T-helper 22 cell (primary cell): ENCODE results near the gene REV3L.

ENCODE experiments used
- DNase-seq: peaks from one replicate; pipeline ENCODE4 v3.0.0-alpha.2; 2020; ENCODE audit warnings: low read depth

REV3L gene

GRCh38 chr6:111423960-111424846 lies 58.8 kb downstream of the REV3L start:
- DNase-seq: no peak

GRCh38 chr6:111423055-111423633 lies 59.9 kb downstream of the REV3L start:
- DNase-seq: no peak

GRCh38 chr6:111418971-111419693 lies 63.9 kb downstream of the REV3L start:
- DNase-seq: no peak

GRCh38 chr6:111417946-111418345 lies 65.1 kb downstream of the REV3L start:
- DNase-seq: no peak

- DNase-seq: no peak
Observed at GRCh38 chr6:111417181-111417585, 65.8 kb downstream of the REV3L start.

- no peak for DNase-seq
Observed at GRCh38 chr6:111416529-111416928, 66.5 kb downstream of the REV3L start.

- DNase-seq: no peak
Observed at GRCh38 chr6:111414373-111414772, 68.6 kb downstream of the REV3L start.

- DNase-seq: no peak
Observed at GRCh38 chr6:111411978-111412566, 70.9 kb downstream of the REV3L start.

- no peak for DNase-seq
Observed at GRCh38 chr6:111411046-111411445, 72.0 kb downstream of the REV3L start.

- DNase-seq: no peak
Observed at GRCh38 chr6:111410371-111410770, 72.6 kb downstream of the REV3L start.

- DNase-seq: no peak
Observed at GRCh38 chr6:111409430-111409829, 73.6 kb downstream of the REV3L start.

- no peak for DNase-seq
Observed at GRCh38 chr6:111407686-111408085, 75.3 kb downstream of the REV3L start.

GRCh38 chr6:111406200-111406721 lies 76.8 kb downstream of the REV3L start:
- no peak for DNase-seq

GRCh38 chr6:111403388-111403787 lies 79.6 kb downstream of the REV3L start:
- DNase-seq: no peak

GRCh38 chr6:111399626-111400025 lies 83.4 kb downstream of the REV3L start:
- no peak for DNase-seq

- no peak for DNase-seq
Observed at GRCh38 chr6:111388681-111389080, 94.3 kb downstream of the REV3L start.

GRCh38 chr6:111382476-111383294 lies 100.3 kb downstream of the REV3L start:
- DNase-seq: no peak

GRCh38 chr6:111381728-111382127 lies 101.3 kb downstream of the REV3L start:
- no peak for DNase-seq

GRCh38 chr6:111381123-111381522 lies 101.9 kb downstream of the REV3L start:
- DNase-seq: no peak

GRCh38 chr6:111379831-111380230 lies 103.2 kb downstream of the REV3L start:
- DNase-seq: no peak

GRCh38 chr6:111379302-111379701 lies 103.7 kb downstream of the REV3L start:
- no peak for DNase-seq
